ENCODE measurements around the gene NFATC2.
"Not testable (repeated sequence)": the region's sequence is repeated elsewhere in the genome, so short reads cannot be mapped to it uniquely, and the experiment has no call there.

The NFATC2 gene

DNA sequence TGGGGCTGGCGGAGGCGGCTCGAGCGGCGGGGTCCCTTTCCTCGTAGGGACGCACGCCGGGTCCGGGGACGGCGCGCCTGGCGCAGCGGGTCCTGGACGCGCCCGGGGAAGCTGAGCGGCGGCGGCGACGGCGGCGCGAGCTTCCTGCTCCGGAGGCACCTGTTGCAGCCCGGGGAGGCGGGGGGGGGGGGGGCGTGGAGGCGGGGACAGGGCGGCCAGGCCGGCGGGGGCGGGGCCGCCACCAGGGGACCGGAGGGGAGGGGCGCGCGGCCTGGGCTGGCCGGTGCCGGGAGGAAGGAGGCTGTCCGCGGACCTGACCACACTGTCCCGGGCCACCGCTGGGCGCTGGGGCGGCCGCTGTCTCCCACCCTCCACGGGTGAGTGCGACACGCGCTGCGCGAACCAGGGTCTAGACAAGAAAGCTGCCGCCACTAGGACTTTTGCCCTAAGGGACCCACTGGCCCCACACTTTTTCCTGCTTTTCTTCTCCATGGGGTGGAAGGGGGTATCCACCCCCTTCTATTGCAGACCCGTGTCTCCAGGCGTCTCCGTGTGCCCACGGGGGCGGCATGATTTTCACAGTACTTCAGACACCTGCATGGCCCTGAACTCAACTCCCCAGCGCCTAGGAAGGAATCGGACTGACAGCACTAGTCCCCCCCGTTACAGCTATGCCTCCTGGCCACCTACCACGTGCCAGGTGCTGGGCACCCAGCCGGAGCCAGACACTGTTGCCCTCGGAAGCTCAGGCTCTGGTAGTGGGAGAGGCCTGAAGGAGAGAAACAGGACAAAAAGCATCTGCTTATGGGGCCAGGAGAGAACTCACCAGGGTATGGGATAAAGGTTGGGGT lies at the start of gene NFATC2:
NFATC2 (minus strand) TSS at position 149 of the 851 bp plus-strand sequence. CDS start 220 bp downstream, outside the sequence.
- peak; percentile 59 to 62 for DNase-seq

GRCh38 chr20:51591871-51592270 lies 49.4 kb upstream of the NFATC2 start:
- DNase-seq: no peak

DNA sequence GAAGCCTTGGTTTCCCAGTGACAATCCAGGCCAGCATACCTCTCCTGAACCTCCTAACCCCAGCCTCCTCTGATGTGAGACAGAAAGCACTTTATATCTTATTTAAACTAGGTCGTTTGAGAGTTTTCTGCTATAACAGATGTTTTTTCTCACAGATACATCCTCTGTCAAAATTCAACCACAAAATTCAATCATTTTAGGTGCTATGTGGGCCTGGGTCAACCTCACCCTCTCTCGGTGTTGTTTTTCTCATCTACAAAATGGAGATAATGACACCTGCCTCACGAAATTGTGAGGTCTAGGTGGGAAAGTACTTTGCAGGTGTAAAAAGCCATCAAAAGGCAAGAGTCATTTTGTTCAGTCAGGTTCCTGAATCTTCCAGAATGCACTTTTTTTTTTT lies 46.2 kb upstream of the NFATC2 start:
- no peak for DNase-seq

GRCh38 chr20:51587145-51587544 lies 44.6 kb upstream of the NFATC2 start:
- no peak for DNase-seq

GRCh38 chr20:51586005-51586440 lies 43.5 kb upstream of the NFATC2 start:
- no peak for DNase-seq

- DNase-seq: no peak
Measured at GRCh38 chr20:51585148-51585547, 42.6 kb upstream of the NFATC2 start.

- no peak for DNase-seq
Measured at GRCh38 chr20:51584737-51585136, 42.2 kb upstream of the NFATC2 start.

DNA sequence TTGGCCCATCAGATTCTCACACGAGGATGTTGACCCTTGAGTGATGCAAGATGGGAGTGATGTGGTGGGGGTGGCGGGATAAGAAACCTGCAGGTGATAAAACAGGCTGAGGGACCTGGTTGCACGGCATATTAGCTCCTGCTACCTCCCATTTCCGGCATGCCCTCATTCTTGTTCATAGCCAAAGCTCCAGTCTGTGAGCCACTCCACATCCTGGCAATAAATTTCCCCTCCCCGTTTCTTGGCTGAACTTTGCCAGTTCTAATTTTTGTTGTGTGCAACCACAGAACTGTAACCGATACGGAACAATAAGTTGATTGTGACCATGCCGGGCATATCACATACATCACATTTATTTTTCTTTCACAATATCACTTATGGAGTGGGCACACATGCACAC lies 41.6 kb upstream of the NFATC2 start:
- DNase-seq: no peak

GRCh38 chr20:51583499-51583898 lies 41.0 kb upstream of the NFATC2 start:
- DNase-seq: no peak

DNA sequence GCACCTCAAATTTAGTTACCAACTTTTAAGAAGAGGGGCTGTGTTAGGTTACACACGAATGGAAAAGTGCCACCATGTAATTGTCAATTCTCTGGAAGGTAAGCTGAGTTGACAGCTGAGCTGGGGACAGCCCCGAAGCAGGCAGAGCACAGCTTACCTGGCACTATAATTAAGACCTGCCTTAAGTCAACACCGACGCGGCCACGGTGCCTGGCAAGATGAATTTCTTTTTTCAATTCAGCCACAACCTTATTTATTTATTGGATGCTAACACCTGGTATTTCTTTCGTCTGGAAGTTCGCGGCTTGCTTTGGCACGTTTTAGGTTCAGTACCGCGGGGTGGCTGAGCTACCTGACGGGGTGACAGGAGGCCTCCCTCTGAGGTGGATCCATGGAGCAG lies 40.6 kb upstream of the NFATC2 start:
- no peak for DNase-seq

- DNase-seq: no peak
Measured at GRCh38 chr20:51581571-51581970, 39.1 kb upstream of the NFATC2 start.

DNA sequence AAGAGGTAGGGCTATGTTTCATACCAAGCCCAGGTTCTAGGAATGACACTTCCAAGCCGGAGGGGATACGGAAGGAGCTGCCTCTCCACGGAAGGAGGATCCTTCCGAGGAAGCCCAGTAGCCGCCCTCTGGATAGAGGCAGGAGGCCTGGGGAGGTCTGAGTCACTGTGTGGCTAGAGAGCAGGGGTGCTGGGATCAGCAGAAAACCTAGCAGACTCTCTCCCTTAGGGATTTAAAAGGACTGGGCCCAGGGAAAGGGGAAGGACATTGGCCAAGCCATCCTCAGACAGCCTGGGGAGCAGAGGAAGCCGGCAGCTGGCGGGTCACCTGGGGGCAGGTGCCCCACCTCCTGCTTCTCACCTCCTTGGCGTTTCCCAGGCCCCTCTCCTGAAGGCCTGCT lies 36.6 kb upstream of the NFATC2 start:
- no peak for DNase-seq

- DNase-seq: no peak
Measured at GRCh38 chr20:51578145-51578459, 35.6 kb upstream of the NFATC2 start.

DNA sequence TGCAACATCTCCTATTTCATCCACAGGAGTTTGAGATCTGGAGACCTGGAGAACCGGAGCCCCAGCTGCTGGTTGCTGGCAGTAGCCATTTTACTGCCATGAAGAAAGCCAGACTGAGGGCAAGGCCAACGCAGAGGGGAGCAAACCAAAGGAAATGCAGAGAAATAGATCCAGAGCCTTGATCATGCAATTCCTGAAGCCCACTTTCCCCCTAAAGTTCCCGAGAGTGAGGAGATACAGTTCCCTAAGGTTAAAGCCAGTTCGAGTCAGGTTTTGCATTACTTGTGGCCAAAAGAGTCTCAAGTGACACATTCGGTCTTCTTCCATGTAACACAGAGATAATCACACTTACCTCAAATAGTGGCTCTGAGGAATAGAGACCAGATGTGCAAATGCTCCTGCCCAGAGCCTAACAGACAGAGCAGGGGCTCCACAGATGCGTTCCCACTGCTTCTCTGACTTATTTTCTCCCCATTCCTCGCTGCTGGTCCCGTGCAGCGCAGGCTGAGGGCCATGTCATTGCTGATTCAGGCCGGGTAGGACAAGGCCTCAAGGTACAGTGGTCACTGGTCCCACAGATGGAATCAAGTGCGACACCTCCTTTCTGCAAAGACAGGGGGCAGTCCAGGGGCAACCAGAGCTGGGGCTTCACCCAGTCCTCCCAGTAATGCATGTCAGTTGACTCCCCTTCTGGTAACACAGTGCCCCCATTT lies 35.1 kb upstream of the NFATC2 start:
- no peak for DNase-seq

- DNase-seq: no peak
Measured at GRCh38 chr20:51575486-51575885, 33.0 kb upstream of the NFATC2 start.

- peak; percentile 39 to 55 for DNase-seq
Measured at GRCh38 chr20:51574248-51575033, 31.9 kb upstream of the NFATC2 start.

- DNase-seq: no peak
Measured at GRCh38 chr20:51573576-51574243, 31.2 kb upstream of the NFATC2 start.

GRCh38 chr20:51571460-51571794 lies 28.9 kb upstream of the NFATC2 start:
- DNase-seq: no peak

- no peak for DNase-seq
Measured at GRCh38 chr20:51570739-51571459, 28.4 kb upstream of the NFATC2 start.

DNA sequence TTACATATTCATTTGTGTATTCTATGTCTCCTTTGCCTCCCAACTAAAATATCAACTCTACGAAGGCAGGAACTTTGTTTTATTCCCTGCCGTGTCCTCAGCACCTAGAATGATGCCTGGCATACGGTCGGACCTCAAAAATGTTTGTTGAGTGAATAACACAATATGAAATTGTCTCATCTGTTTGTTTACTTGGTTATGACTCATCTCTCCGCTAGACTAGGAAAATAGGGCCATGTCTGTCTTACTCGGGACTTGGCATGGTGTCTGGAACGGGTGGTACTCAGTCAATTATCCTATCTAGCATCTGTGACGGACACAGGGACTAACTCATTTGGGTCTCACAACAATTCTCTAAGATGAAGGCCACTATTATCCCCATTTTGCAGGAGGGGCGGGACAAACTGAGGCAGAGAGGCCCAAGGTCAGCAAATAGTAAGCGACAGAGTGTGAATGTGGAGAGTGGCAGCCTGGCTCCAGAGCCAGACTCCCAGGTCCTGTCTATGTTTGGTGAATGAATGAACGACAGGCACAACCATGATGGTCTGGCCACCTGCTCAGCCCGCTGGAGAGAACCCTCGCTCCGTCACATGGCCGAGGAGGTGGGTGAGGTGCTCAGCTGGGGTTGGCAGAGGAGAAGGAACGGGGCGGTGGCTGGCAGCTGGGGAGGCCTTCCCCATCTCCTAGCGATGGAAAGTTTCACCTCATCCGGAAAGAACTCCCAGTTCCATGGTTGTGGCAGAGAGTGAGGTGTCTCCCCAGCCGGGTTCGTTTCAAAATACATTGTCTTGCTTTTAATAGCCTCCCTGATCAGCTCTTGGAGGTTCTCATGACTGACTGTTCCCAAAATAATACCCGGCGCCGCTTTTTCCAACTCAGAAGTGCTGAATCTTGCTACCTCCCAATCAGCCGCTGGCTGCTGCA lies 27.6 kb upstream of the NFATC2 start:
- DNase-seq: no peak

GRCh38 chr20:51568533-51568932 lies 26.0 kb upstream of the NFATC2 start:
- DNase-seq: not testable (repeated sequence)
